ENCODE data around the gene HDAC10.

DNA sequence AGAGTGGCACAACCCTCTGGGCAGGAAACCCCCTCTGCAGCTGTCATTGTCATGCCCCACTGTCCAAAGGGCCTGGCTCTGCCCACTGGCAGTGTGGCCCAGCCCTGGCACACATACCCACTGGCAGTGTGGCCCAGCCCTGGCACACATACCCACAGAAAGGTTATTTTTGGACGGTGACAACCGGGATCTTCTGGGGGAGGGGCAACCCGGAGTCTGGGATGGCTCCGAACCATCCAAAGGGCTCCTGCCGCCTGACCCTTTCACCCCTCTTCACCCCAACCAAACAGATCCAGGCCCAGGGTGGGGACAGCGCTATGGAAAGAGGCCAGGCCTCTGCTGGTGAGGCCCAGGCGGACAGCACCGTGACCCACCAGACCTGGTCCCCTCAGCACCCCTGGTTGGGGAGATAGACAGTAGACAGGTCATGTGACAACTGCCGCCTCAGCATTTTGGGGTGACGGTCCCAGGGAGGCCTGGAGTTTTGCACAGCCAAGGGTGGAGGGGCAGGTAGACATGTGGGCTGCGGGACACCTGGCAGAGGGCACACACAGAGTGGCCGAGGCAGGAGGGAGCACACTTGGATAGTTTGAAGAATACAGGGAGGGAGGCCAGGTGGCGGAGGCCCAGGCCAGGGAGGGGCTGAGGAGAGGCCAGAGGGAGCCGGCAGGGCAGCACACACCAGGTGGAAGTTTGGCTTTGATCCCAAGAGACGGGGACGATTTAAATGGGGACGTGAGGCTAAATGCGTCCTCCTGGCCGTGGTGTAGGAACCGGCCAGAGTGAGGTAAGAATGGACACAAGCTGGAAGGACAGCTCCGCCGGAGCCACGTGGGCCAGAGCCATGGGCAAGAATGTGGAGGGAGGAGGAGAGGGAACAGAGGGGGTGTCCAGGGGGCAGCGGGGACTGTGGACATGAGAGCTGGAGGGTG lies 7.6 kb upstream of the HDAC10 start:
- TF ChIP-seq, protein P1, sequence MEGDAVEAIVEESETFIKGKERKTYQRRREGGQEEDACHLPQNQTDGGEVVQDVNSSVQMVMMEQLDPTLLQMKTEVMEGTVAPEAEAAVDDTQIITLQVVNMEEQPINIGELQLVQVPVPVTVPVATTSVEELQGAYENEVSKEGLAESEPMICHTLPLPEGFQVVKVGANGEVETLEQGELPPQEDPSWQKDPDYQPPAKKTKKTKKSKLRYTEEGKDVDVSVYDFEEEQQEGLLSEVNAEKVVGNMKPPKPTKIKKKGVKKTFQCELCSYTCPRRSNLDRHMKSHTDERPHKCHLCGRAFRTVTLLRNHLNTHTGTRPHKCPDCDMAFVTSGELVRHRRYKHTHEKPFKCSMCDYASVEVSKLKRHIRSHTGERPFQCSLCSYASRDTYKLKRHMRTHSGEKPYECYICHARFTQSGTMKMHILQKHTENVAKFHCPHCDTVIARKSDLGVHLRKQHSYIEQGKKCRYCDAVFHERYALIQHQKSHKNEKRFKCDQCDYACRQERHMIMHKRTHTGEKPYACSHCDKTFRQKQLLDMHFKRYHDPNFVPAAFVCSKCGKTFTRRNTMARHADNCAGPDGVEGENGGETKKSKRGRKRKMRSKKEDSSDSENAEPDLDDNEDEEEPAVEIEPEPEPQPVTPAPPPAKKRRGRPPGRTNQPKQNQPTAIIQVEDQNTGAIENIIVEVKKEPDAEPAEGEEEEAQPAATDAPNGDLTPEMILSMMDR (IDR thresholded peaks at IDR 0.05), result no peak
- no peak for TF ChIP-seq EZH2 (IDR thresholded peaks at IDR 0.05)

Data from neural progenitor cell (in vitro differentiated cells).